ENCODE results near the gene CHCHD10.

CHCHD10 gene

GRCh38 chr22:23767673-23768548 is at the start of gene CHCHD10:
Gene CHCHD10, minus strand, starts transcription at chr22:23767972. Its CDS starts 98 bp downstream, at chr22:23767874.
- no peak for FAIRE-seq

GRCh38 chr22:23817146-23817545 is 49.4 kb upstream of the CHCHD10 start:
- FAIRE-seq, result no peak

- FAIRE-seq, result no peak
Observed at GRCh38 chr22:23816156-23816976, 48.6 kb upstream of the CHCHD10 start.

DNA sequence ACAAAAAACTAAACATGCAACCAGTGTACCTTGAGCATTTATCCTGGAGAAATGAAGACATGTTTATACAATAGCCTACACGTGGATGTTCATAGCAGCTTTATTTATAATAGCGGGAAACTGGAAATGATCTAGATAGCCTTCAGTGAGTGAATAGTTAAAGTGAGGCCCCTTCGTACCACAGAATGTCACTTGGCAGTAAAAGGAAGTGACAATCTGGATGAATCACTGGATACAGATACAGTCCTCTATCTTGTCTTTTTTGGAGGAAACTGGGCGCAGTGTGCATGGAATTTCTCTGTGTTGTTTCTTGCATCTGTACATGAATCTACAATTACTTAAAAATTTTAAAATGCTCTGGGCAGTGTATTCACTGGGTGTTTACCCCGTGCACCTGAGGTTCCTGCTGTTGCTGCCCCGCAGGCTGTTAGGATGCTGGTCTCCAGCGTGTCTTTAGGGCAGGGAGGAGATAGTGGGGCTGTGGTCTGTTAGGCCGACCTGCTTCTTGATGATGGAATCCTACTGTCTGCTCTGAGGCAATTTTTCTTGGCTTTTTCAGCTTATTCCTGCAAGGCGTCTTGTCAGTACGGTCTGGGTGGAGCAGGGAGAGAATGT is 47.9 kb upstream of the CHCHD10 start:
- no peak for FAIRE-seq

- no peak for FAIRE-seq
Observed at GRCh38 chr22:23812378-23812777, 44.6 kb upstream of the CHCHD10 start.

- FAIRE-seq, result no peak
Observed at GRCh38 chr22:23806837-23807236, 39.1 kb upstream of the CHCHD10 start.

GRCh38 chr22:23804781-23805291 is 37.1 kb upstream of the CHCHD10 start:
- no peak for FAIRE-seq

DNA sequence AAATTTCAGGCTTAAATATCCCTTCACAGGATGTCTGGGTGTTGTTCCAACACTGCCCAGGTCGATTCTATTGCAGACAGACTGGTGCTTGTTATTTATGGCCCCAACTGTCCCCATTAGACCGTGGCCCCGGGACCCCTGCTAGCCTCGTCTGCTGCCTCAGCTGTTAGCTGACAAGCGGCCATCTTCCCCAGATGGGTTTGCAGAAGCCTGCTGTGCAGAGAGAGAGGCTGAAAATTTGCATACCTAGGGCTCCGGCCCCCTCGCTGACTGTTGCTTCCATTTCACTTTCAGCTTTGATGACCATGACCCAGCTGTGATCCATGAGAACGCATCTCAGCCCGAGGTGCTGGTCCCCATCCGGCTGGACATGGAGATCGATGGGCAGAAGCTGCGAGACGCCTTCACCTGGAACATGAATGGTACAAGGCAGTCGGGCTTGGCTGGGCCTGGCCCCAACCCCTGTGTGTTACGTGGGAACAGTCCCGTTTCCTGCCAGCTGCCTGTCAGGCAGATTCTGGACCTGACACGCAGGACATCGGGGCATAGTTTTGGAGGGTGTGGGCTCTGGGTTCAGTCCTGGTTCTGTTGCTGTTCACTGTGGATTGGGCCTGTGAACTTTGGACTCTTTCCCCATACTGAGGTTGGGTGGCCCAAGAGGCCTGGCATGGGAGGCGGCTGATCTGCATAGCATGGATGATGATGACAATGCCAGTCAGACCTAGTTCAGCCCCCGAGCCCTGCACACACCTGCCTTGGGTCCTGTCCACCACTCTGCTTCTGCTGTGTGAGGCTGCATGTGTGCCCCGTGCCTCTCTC is 35.4 kb upstream of the CHCHD10 start:
- FAIRE-seq, result no peak

- FAIRE-seq, result no peak
Observed at GRCh38 chr22:23801886-23802377, 34.2 kb upstream of the CHCHD10 start.

DNA sequence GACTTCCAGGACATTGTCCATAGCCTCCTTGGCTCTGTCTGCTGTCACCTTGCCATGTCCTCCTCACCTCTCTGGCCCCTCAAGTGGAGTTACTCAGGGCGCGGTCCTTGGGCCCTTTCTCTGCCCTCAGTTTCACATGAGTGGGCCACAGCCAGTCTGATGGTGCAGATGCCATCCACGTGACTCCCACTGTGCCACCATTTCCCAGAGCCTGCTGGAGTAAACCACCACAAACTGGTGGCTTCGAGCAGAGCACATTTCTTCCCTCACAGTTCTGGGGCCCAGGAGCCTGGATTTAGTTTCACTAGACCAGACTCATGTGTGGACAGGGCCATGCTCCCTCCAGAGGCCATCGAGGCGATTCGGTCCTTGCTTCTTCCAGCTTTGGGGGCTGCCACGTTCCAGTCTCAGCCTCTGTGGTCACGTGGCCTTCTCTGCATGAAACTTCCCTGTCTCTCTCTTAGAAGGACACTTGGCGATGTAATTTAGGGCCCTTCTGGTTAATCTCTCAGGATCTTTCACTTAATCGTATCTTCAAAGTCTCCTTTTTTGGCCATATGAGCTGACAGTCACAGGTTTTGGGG is 33.6 kb upstream of the CHCHD10 start:
- FAIRE-seq, result no peak

DNA sequence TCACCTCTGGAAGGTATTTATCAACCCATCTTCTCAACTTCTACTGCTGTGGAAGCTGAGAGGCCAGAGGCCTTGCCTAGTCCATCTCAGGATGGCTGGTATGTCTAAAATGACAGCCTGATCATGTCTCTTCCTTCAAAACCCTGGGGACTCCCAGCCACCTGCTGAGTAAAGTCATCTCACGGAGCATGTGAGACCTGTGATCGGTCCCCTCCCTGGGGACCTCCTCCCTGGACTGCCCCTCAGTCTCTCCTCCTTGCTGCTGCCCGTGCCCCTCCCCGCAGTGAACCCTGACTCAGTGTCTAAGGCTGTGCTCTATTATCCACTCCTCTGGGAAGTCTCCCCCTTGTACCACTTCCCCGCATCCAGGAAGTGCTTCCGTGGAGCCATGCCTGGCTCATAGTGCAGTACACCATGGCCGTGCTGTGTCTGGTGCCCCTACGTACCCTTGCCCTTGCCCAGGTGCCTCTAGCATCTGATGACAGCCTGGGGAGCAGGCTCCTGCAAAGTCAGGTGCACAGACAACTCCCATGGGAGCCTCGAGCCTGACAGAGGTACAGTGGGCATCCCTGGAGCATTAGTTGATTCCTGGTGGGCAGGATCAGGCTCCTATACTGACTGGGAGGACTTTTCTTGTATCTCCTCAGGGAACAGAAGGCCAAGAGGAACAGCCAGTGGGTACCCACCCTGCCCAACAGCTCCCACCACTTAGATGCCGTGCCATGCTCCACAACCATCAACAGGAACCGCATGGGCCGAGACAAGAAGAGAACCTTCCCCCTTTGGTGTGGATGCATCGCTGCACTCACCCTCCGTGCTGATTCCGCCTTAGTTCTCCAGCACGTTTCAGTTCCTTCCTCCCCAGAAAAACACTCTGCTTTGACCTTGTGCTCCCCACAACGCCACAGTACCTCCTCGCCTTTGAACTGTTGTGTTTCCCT is 32.8 kb upstream of the CHCHD10 start:
- no peak for FAIRE-seq

GRCh38 chr22:23796461-23796860 is 28.7 kb upstream of the CHCHD10 start:
- no peak for FAIRE-seq

GRCh38 chr22:23793326-23793725 is 25.6 kb upstream of the CHCHD10 start:
- no peak for FAIRE-seq

DNA sequence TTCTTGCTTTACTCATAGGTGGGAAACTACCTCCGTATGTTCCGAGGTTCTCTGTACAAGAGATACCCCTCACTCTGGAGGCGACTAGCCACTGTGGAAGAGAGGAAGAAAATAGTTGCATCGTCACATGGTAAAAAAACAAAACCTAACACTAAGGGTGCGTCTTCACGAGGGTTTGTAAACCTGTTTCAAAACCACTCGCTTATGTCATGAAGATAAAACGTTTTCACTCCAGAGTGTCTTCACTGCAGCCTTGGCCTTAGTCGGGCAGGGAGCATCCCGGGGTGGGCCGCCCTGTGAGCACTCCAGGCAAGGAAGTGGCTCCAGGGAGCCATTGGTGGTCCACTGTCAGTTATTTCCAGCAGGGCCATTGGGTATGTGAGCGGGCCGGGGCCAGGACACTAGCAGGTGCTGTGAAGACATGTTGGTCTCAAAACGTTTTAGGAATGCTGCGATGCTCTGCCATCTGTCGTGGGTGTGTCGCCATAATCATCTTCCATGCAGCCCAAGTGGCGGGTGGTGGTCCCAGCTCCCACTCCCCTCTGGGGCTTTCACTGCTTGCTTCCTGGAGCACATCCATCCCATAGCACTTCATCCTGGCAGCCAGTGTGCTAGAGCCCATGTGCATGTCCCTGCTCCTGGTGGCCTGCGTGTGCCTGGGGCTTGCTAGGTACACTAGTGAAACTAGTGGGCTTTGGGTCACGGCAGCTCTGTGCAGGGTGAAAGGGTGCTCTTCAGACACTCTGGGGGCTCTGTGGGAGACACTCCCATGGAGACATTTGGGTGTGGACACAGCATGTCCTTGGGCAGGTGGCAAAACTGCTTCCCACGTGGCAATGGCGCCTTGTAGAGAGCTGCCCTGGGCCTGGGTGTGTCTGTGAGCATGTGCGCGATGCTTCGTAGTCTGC is 24.2 kb upstream of the CHCHD10 start:
- no peak for FAIRE-seq

DNA sequence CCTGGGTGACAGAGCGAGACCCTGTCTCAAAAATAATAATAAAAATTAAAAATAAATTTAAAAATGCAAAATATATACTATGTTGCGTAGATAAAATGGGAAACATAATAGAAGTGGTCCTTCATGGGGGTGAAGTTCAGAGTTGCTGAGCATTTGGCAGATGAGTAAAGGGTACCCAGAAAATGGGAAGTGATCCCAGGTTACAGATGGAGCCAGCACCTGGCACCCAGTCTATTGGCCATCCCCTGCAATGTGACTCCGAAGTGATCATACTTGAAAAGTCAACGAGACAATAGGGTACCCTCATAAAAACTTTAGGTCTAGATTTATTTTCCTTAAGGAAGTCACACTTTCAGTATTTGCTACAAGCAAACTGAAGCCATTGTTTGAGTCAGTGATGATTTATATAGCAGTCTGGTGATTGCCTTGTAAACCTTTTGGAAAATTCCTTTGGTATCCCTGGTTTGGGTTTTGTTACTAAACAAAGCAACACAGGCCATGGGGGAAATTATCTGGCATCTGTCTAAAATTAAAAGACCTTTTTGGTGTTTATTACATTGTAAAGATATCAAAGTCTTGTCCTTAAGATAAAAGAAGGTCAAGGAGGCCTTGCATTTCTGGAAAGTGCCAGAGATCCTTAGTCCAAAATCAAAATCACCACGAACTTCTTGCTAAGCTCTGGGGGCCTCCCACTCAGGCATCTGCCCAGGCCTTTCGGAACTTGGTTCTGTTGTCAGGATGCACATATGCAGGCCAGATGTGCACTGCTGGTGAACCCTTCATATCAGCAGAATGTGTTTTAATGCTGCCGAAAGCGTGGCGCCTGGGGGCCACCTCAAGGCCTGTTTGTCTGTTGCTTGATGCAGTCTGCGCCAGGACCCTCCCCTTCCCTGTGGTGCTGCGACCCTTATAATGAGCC is 23.3 kb upstream of the CHCHD10 start:
- FAIRE-seq, result no peak

DNA sequence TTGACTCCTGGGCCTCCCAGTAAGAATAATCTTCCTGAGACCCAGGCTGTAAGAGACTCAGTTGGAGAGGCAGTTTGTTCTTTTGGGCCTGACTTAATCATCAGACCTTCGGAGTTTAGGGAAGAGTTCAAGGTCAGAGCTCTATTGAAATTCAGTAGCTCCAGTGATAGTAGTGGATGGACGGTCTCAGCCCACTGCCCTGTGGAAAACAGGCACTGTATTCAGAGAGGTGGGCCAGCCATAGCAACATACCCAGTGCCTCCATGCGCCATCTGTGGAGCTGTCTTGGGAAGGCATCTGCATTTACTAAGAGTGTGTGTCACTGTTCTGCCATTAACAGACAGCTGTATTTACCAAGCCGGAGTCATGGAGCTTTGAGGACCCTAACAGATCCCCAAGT is 21.9 kb upstream of the CHCHD10 start:
- no peak for FAIRE-seq

- FAIRE-seq, result no peak
Observed at GRCh38 chr22:23789121-23789520, 21.3 kb upstream of the CHCHD10 start.

- no peak for FAIRE-seq
Observed at GRCh38 chr22:23787910-23788309, 20.1 kb upstream of the CHCHD10 start.

Data from colon (tissue), 2 donors.